Activated T-cell treated with anti-CD3 and anti-CD28 coated beads, Interleukin-2, amount 50 U/mL, for 4 hours (primary cell): ENCODE measurements around the gene STXBP5L. TPM values are rescaled to one million over a fixed set of nuclear protein-coding genes. Genes with fewer than 3 reads are reported as not detected.
A peak's percentile ranks its signal among the peaks of the same experiment; 100 is the strongest.
"Not testable (repeated sequence)": the region's sequence is repeated elsewhere in the genome, so short reads cannot be mapped to it uniquely, and the experiment has no call there.

ENCODE experiments used
- ATAC-seq, 2 donors: fragments of 200-7000 bp; cut with Tn5 transposase; one replicate each; pipeline ENCODE4 v1.10.0; 2021
- DNase-seq: peaks from one replicate; pipeline ENCODE4 v3.0.0-alpha.2; 2020
- H3K27me3 Mint-ChIP-seq: one replicate; pipeline ENCODE4 v1.8.0; 2021; ENCODE audit warnings: low read depth, mixed read lengths
- H3K36me3 Mint-ChIP-seq: one replicate; pipeline ENCODE4 v1.8.0; 2022; ENCODE audit warnings: mixed read lengths; ENCODE audit not compliant: insufficient read depth
- H3K4me1 Mint-ChIP-seq: one replicate; pipeline ENCODE4 v1.8.0; 2021; ENCODE audit warnings: low read depth, mixed read lengths
- H3K4me3 Mint-ChIP-seq: one replicate; pipeline ENCODE4 v1.8.0; 2021; ENCODE audit warnings: mild to moderate bottlenecking, moderate library complexity, mixed read lengths
- H3K9me3 Mint-ChIP-seq: one replicate; pipeline ENCODE4 v1.8.0; 2021; ENCODE audit warnings: mixed read lengths
- total RNA-seq, 3 donors: library from RNA; stranded (reverse); gene quantifications; one replicate each; pipeline ENCODE4 v1.2.1, GENCODE V29; 2021

The STXBP5L gene
- total RNA-seq, result not detected

DNA sequence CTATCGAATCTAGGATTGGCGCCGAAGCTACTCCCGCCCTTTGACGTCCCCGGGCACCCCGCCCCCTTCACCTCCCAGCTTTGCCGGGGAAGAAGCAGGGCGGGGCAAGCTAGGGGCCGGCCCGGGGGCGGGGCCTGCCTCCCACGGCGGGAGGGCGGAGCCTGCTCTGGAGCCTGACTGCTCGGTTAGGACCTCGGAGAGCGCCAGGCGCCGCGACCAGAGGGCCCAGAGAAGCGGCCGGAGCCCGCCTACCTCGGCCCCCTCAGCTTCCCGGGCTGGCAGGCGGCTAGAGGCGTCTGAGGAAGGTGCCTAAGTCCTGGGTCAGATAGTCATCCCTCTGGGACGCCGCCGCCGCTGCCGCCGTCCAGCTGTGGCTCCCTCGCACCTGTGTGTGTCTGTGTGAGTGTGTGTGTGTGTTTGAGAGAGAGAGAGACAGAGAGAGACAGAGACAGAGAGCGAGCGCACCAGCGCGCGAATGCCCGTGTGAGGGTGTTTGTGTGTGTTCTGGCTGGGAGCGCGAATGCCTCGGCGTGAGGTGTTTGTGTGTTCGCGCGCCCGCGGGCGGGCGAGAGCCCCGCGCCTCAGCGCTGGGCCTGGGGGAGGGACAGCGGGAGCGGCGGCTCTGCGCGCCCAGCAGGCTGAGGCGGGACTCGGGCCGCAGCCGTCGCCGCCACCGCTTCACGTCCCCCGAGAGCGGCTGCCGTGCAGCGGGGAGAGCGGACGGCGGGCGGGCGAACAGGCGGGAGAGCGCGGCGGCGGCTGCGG is at the start of gene STXBP5L:
STXBP5L (plus strand) TSS at position 176 of the 765 bp plus-strand sequence. CDS start 1,374 bp downstream, outside the sequence.
- peak within 1 kb of the TSS; percentile 76 for H3K4me3 Mint-ChIP-seq
- peak; percentile 84 to 89 for ATAC-seq
- peaks cover 19% of the 10 kb centered on the region for H3K4me1 Mint-ChIP-seq
- no peaks in the 10 kb centered on the region for H3K36me3 Mint-ChIP-seq
- H3K27me3 Mint-ChIP-seq, result peaks cover 52% of the 10 kb centered on the region
- H3K9me3 Mint-ChIP-seq, result no peaks in the 10 kb centered on the region
- peak; percentile 17 for DNase-seq

DNA sequence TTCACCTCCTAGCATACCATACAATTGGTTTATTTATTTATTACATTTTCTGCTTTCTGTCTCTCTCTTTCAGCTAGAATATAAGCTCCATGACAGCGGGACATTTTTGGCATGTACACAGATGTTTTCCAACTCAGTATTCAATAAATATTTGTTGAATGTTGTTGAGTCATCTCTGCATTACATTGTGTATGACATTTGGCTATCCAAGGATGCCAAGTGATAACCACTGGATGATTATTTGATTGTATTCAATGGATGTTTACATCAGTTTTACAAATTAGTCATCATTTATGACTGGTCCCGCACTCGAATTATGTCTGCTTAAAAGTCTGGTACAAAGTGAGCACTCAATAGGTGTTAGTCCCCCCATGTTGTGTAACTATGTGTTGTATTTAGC is 49.5 kb upstream of the STXBP5L start:
- H3K9me3 Mint-ChIP-seq, result no peaks in the 10 kb centered on the region
- DNase-seq, result no peak
- H3K27me3 Mint-ChIP-seq, result peaks cover 3% of the 10 kb centered on the region
- no peaks in the 10 kb centered on the region for H3K4me1 Mint-ChIP-seq
- H3K4me3 Mint-ChIP-seq, result no peak overlapping the region
- H3K36me3 Mint-ChIP-seq, result no peaks in the 10 kb centered on the region
- no peak for ATAC-seq

DNA sequence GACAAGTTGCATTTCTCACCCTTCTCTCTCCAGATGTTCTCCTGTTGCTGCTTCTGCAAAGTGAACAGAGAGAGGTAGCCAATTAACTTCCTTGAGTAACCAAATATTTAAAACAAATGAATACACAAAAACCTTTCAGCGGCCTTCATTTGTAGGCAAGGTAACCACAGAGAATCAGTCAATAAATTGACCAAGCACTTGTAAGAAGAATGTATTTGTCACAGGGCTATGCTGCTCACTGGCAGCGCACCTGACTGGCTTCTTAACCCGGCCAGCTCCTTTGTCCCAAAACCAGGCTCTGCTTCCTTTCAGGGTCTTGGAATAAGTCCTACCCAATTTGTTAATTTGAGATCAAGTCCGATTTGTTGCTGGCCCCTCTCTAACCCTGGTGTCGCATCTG is 43.5 kb upstream of the STXBP5L start:
- Mint-ChIP-seq H3K27me3 (peaks cover 3% of the 10 kb centered on the region), H3K9me3 (peaks cover 3% of the 10 kb centered on the region), H3K4me3 (no peak overlapping the region), H3K4me1 (no peaks in the 10 kb centered on the region), H3K36me3 (no peaks in the 10 kb centered on the region)
- ATAC-seq (no peak), DNase-seq (no peak)

DNA sequence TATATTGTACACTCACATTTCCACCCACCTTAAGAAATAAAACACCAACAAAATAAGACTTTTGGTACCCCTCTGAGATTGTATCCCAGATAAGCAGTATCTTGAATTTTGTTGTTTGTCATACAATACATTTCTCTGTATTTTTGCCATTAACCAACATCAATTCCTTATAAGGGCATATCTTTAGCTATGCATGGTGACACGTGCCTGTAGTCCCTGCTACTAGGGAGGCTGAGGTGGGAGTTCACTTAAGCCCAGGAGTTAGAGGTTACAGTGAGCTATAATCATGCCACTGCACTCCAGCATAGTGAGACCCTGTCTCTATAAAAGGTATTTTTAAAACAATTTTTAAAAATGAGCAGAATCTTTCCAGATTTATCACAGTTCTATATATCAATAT is 32.5 kb upstream of the STXBP5L start:
- H3K9me3 Mint-ChIP-seq, result no peaks in the 10 kb centered on the region
- ATAC-seq (no peak), DNase-seq (no peak)
- peaks cover 14% of the 10 kb centered on the region for H3K27me3 Mint-ChIP-seq
- H3K36me3 Mint-ChIP-seq, result no peaks in the 10 kb centered on the region
- no peak overlapping the region for H3K4me3 Mint-ChIP-seq
- no peaks in the 10 kb centered on the region for H3K4me1 Mint-ChIP-seq

DNA sequence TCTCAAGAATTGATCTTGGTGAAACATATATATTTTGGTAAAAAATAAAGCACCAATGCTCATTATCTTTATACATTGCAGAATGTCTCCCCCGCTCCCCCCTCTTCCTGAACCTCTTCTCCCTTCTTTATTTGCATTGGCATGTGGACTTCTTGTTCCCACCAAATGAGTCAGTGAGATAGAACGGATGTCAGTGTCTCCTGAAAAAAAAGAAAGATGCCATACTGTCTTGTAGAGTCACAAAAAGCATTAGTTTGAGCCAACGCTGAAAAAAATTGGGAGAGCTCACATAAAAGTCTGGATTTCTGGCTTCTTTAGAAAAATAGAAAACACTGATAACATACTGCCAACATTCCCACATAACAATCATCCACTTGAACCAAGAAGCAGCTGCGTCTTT is 32.0 kb upstream of the STXBP5L start:
- no peak overlapping the region for H3K4me3 Mint-ChIP-seq
- no peak for DNase-seq
- no peak for ATAC-seq
- no peaks in the 10 kb centered on the region for H3K9me3 Mint-ChIP-seq
- H3K36me3 Mint-ChIP-seq, result no peaks in the 10 kb centered on the region
- H3K4me1 Mint-ChIP-seq, result no peaks in the 10 kb centered on the region
- peaks cover 13% of the 10 kb centered on the region for H3K27me3 Mint-ChIP-seq

DNA sequence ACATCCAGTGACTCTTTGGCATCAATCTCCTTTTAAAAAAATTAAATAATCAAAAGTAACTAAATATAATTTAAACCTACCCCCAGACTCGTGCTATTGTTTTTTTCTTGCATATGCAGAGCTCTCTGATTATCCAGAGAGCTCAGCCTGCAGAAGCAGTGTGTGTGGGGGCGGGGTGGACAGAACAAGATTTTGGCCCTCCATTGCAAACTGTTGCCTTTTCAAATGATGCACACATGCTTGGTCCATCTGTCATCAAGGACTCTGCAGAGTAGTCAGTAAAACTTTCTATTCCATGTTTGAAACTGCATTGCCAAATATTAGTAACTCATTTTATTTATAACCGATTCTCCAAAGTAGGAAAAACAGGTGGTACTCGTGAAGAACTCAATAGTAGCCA is 28.6 kb upstream of the STXBP5L start:
- Mint-ChIP-seq H3K4me1 (no peaks in the 10 kb centered on the region), H3K27me3 (peaks cover 5% of the 10 kb centered on the region), H3K36me3 (no peaks in the 10 kb centered on the region), H3K4me3 (no peak overlapping the region), H3K9me3 (no peaks in the 10 kb centered on the region)
- ATAC-seq (no peak), DNase-seq (no peak)

DNA sequence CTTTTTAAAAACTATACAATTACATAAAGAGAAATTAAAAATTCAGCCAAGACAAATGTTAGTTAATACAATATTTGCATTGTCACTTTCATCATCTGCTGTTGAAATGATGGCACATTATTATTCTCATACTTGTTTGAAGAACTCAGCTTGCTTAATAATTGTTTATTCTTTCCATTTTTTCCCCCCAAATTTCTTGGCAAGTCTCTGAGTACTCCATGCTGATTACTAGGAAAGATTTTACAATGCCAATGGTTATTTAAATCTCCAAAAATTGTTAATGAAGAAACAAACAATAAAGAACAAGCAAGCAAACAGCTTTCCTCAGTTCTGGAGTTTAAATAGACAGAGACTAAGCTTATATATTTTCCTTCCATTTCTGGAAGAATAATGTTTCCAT is 15.1 kb upstream of the STXBP5L start:
- peaks cover 1% of the 10 kb centered on the region for H3K27me3 Mint-ChIP-seq
- H3K36me3 Mint-ChIP-seq, result no peaks in the 10 kb centered on the region
- ATAC-seq (no peak), DNase-seq (no peak)
- no peaks in the 10 kb centered on the region for H3K4me1 Mint-ChIP-seq
- no peak overlapping the region for H3K4me3 Mint-ChIP-seq
- peaks cover 4% of the 10 kb centered on the region for H3K9me3 Mint-ChIP-seq

DNA sequence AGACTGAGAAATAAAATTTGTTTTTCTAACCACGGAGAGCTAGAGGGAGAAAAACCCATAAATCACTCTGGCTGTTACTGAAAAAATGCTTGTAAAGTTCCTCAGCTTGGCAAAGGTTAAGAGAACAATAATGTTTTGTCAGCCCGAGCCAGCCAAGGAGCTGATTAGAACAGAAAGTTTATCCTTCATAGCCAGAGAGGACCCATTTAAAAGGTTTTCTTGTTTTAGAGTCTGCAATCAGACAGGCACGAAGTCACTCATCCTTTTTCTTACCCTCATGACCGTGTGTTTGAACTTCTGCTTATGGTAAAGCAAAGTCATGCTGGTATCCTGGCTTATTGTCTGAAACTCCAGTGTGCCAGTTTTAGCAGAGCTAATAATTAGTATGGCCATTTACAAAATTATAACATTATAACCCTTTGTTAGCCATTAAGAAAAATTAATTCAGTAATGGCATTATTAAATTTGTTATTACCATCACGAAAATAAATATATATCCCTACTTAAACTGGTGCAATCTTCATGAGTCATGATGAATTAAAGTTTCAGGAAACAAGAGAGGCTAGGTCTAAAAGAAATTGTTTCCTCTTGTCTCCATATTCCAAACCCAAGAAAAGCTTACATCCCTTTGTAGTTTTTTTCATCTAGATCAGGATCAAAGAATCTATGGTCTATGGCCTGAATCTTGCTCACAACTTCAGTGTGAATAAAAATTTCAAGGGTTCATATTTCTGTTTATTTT is 13.5 kb upstream of the STXBP5L start:
- no peak for ATAC-seq
- DNase-seq, result no peak
- peaks cover 4% of the 10 kb centered on the region for H3K9me3 Mint-ChIP-seq
- no peaks in the 10 kb centered on the region for H3K4me1 Mint-ChIP-seq
- H3K4me3 Mint-ChIP-seq, result no peak overlapping the region
- H3K36me3 Mint-ChIP-seq, result no peaks in the 10 kb centered on the region
- peaks cover 1% of the 10 kb centered on the region for H3K27me3 Mint-ChIP-seq

DNA sequence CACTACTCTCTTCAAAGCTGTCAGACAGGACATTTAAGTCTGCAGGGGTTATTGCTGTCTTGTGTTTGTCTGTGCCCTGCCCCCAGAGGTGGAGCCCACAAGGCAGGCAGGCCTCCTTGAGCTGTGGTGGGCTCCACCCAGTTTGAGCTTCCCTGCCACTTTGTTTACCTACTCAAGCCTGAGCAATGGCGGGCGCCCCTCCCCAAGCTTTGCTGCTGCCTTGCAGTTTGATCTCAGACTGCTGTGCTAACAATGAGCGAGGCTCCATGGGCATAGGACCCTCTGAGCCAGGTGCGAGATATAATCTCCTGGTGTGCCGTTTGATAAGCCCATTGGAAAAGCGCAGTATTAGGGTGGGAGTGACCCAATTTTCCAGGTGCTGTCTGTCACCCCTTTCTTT is 6.3 kb upstream of the STXBP5L start:
- H3K9me3 Mint-ChIP-seq, H3K4me1 Mint-ChIP-seq, H3K4me3 Mint-ChIP-seq, DNase-seq, H3K36me3 Mint-ChIP-seq, ATAC-seq: not testable (repeated sequence)
- peaks cover 12% of the 10 kb centered on the region for H3K27me3 Mint-ChIP-seq

DNA sequence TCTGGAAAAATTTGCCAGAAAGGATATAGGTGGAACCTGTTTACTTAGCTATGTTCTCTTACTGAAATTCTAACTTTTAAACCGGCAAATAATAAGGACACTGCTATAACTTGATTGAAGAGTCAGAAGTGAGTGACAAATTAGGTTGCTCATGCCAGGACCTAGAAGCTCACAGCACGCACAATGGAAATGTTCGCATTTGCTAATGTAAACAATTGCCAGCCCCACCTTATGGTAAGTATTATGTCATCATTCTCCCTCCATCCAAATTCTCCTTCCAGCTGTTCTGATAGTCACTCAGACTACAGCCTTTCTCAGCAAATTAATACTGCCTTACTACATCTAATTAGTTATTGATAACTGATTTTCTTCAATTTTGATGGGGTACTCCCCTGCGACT is 4.8 kb upstream of the STXBP5L start:
- ATAC-seq (no peak), DNase-seq (no peak)
- Mint-ChIP-seq H3K4me3 (no peak overlapping the region), H3K27me3 (peaks cover 25% of the 10 kb centered on the region), H3K4me1 (peaks cover 7% of the 10 kb centered on the region), H3K9me3 (no peaks in the 10 kb centered on the region), H3K36me3 (no peaks in the 10 kb centered on the region)

DNA sequence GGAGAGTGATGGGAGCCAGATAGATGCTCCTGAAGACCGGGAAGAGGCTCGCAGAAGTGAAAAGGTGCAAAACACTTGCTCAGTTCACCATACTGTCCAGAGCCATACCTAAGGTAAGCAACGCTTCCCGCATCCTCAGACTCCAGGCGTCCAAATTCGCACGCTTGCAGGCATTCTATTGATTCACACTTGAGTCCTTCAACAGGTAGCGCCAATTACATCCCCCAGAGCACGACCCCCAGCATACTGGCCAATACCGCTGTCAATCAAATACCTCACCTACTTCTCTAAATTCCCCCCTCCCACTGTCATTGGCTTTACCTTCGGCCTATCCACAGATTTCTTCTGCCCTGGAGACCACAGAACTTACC is 361 bp upstream of the STXBP5L start:
- DNase-seq (no peak), ATAC-seq (no peak)
- no peaks in the 10 kb centered on the region for H3K9me3 Mint-ChIP-seq
- peaks cover 52% of the 10 kb centered on the region for H3K27me3 Mint-ChIP-seq
- peak overlapping the region; percentile 29 for H3K4me3 Mint-ChIP-seq
- peaks cover 19% of the 10 kb centered on the region for H3K4me1 Mint-ChIP-seq
- no peaks in the 10 kb centered on the region for H3K36me3 Mint-ChIP-seq

DNA sequence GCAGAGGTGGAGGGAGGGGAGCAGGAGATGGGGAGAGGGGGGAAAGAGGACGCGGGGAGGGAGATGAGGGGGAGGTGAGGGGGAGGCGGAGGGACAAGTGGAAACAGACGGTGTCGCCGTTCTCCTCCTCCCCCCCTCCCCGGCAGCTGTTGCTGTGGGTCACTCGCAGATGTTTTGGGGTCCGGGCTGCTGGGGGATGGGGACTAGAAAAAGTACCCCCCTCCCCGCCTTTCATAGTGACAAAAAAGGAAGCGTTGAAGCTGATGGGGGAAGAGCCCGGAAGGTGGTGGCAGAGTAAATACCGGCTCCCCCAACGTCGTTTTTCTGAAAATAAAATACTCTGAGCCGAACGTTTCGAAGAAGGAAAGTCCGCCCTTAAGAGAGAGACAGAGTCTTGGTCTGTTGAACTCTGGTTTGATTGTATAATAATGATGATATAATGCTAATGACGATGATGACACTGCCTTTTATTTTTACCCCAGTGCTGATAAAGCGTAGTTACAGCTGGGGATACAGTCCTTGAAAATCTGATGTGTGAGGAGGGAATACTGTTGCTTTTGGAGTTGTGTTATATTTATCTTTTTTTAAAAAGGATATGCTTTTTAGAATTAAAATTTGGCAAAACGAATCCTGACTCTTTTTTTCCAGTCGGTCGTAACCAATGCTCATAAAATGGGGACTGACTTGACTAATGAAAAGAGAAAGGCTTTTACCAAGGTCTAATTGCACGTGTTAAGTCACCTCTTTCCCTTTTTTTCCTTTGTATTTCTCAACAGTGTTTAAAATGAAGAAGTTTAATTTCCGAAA is 993 bp downstream of the STXBP5L start:
- no peaks in the 10 kb centered on the region for H3K36me3 Mint-ChIP-seq
- H3K4me1 Mint-ChIP-seq, result peaks cover 19% of the 10 kb centered on the region
- H3K9me3 Mint-ChIP-seq, result no peaks in the 10 kb centered on the region
- DNase-seq, result no peak
- H3K27me3 Mint-ChIP-seq, result peaks cover 52% of the 10 kb centered on the region
- peak overlapping the region; percentile 64 for H3K4me3 Mint-ChIP-seq
- no peak for ATAC-seq

DNA sequence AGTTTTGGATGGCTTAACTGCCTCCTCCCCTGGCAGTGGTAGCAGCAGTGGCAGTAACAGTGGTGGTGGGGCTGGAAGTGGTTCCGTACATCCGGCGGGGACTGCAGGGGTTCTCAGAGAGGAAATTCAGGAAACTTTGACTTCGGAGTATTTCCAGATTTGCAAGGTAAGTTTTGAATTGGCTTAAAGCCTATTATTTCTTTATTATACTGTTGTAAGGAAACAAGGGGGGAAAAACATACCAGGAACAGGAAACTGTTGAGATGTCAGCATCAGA is 1.5 kb downstream of the STXBP5L start:
- no peaks in the 10 kb centered on the region for H3K9me3 Mint-ChIP-seq
- ATAC-seq (no peak), DNase-seq (no peak)
- no peak overlapping the region for H3K4me3 Mint-ChIP-seq
- peaks cover 52% of the 10 kb centered on the region for H3K27me3 Mint-ChIP-seq
- peaks cover 19% of the 10 kb centered on the region for H3K4me1 Mint-ChIP-seq
- H3K36me3 Mint-ChIP-seq, result no peaks in the 10 kb centered on the region

DNA sequence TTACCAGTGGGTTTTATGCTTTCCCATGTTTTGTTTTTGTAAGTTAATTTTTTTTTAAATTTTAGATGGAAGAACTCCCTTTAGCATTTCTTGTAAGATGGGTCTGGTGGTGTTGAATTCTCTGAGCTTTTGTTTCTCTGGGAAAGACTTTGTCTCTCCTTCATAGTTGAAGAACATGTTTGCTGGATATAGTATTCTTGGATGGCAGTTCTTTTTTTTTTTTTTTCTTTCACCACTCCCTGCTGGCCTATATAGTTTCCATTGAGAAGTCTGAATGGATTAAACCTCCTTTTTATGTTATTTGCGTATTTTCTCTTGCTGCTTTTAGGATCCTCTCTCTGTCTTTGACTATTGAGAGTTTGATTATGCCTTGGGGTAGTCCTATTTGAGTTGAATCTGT is 18.1 kb downstream of the STXBP5L start:
- H3K4me1 Mint-ChIP-seq, result no peaks in the 10 kb centered on the region
- DNase-seq (no peak), ATAC-seq (no peak)
- H3K9me3 Mint-ChIP-seq, result peaks cover 29% of the 10 kb centered on the region
- H3K4me3 Mint-ChIP-seq, result no peak overlapping the region
- peaks cover 2% of the 10 kb centered on the region for H3K27me3 Mint-ChIP-seq
- H3K36me3 Mint-ChIP-seq, result no peaks in the 10 kb centered on the region

DNA sequence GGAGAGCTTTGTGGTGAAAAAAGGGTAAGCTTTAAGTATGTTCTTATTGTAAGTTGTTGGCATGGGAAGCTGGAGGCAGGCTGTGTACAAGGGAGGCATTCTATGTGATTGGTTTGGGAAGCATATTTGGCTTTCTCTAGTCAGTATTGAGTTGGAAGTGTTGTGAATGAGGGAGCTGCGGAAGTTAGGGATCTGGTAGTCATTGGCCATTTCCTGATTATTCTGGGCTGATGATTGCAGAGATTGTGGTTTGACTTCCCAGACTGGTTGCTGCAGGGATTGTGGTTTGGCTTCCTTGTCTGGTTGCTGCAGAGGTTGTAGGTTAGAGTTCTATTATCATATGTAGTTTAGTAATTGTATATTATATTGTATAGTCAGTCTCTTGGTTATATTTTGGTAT is 21.0 kb downstream of the STXBP5L start:
- DNase-seq, result no peak
- ATAC-seq, result no peak
- no peaks in the 10 kb centered on the region for H3K36me3 Mint-ChIP-seq
- H3K4me3 Mint-ChIP-seq, result no peak overlapping the region
- H3K27me3 Mint-ChIP-seq, result peaks cover 2% of the 10 kb centered on the region
- no peaks in the 10 kb centered on the region for H3K4me1 Mint-ChIP-seq
- peaks cover 27% of the 10 kb centered on the region for H3K9me3 Mint-ChIP-seq
